Limb (tissue), 2 donors: ENCODE data around the gene IL15RA.
"Not testable (repeated sequence)": the region's sequence is repeated elsewhere in the genome, so short reads cannot be mapped to it uniquely, and the experiment has no call there.

Experiments
- DNase-seq, 2 donors: peaks; one replicate each; pipeline ENCODE4 v3.0.0-alpha.2; 2016; ENCODE audit errors: extremely low spot score in 2 of 2

Gene IL15RA

GRCh38 chr10:5930272-5930671 is 47.1 kb downstream of the IL15RA start:
- no peak for DNase-seq

GRCh38 chr10:5929442-5929841 is 47.9 kb downstream of the IL15RA start:
- no peak for DNase-seq

- DNase-seq, result no peak
These were observed 50.0 kb downstream of the IL15RA start for GRCh38 chr10:5927306-5927705.

GRCh38 chr10:5924889-5925288 is 52.5 kb downstream of the IL15RA start:
- DNase-seq, result no peak

GRCh38 chr10:5921746-5922145 is 55.6 kb downstream of the IL15RA start:
- DNase-seq, result no peak

- DNase-seq, result no peak
These were observed 57.8 kb downstream of the IL15RA start for GRCh38 chr10:5919568-5919967.

GRCh38 chr10:5918763-5919162 is 58.6 kb downstream of the IL15RA start:
- no peak for DNase-seq

GRCh38 chr10:5917305-5917704 is 60.0 kb downstream of the IL15RA start:
- no peak for DNase-seq

GRCh38 chr10:5915451-5915850 is 61.9 kb downstream of the IL15RA start:
- DNase-seq, result no peak

GRCh38 chr10:5913736-5914135 is 63.6 kb downstream of the IL15RA start:
- no peak for DNase-seq

GRCh38 chr10:5911670-5912069 is 65.7 kb downstream of the IL15RA start:
- no peak for DNase-seq

- DNase-seq, result peak in 1 of 2 donors; percentile 40
These were observed 66.8 kb downstream of the IL15RA start for GRCh38 chr10:5910323-5911100.

GRCh38 chr10:5908676-5909075 is 68.7 kb downstream of the IL15RA start:
- not testable (repeated sequence) for DNase-seq

GRCh38 chr10:5906651-5907050 is 70.7 kb downstream of the IL15RA start:
- no peak for DNase-seq

GRCh38 chr10:5905854-5906507 is 71.4 kb downstream of the IL15RA start:
- peak in 1 of 2 donors; percentile 10 for DNase-seq

- no peak for DNase-seq
These were observed 73.1 kb downstream of the IL15RA start for GRCh38 chr10:5904227-5904626.

- DNase-seq, result no peak
These were observed 73.8 kb downstream of the IL15RA start for GRCh38 chr10:5903563-5903962.

GRCh38 chr10:5902511-5903274 is 74.7 kb downstream of the IL15RA start:
- no peak for DNase-seq
